GM12878 (cell line): ENCODE results near the gene FYB1. TPM values are rescaled to one million over a fixed set of nuclear protein-coding genes. Genes with fewer than 3 reads are reported as not detected.

Experiments
- ATAC-seq: fragments of 200-7000 bp; cut with Tn5 transposase; 3 replicates; pipeline ENCODE4 v1.9.1; 2020; ENCODE audit warnings: mild to moderate bottlenecking, moderate library complexity
- BruUV-seq: library from RNA; stranded (reverse); fragments of 400-500 nt; replicated peaks from 2 replicates; lab custom pipeline; 2021; lab: Mats Ljungman, UMichigan
- CTCF ChIA-PET: fragments of 300-600 bp; sonication (Branson Sonifier 250); formaldehyde crosslinking; extraction: SDS; loops from one replicate; lab custom pipeline; 2021; ENCODE audit warnings: inconsistent platforms; lab: Yijun Ruan, JAX
- POLR2A ChIA-PET: fragments of 350-600 bp; formaldehyde crosslinking; extraction: SDS; loops from one replicate; lab custom pipeline; 2021; ENCODE audit warnings: inconsistent platforms; lab: Charles Lee
- RAD21 ChIA-PET: fragments of 300-600 bp; sonication (Branson Sonifier 250); formaldehyde crosslinking; loops from one replicate; lab custom pipeline; 2023; ENCODE audit warnings: antibody characterized with exemption; ENCODE audit not compliant: unreplicated experiment; lab: Charles Lee
- SMC1A ChIA-PET: fragments of 300-600 bp; sonication (Branson Sonifier 250); formaldehyde crosslinking; loops from one replicate; lab custom pipeline; 2023; ENCODE audit not compliant: unreplicated experiment, uncharacterized antibody; lab: Charles Lee
- DNase-seq: peaks from one replicate; pipeline ENCODE4 v3.0.0-alpha.2; 2011; ENCODE audit warnings: low read depth, low spot score
- FAIRE-seq: peaks from 3 replicates; lab custom pipeline; 2011; peaks lifted over from hg19 to GRCh38; lab: Jason Lieb, UNC
- H2AFZ ChIP-seq: 2 replicates; pipeline ENCODE4 v1.6.0; 2011; ENCODE audit warnings: low read depth, low read length, control low read depth; ENCODE audit not compliant: control insufficient read depth
- H3K27ac ChIP-seq: 2 replicates; pipeline ENCODE4 v1.5.1; 2011; ENCODE audit warnings: control low read depth; ENCODE audit not compliant: control insufficient read depth, insufficient read depth
- H3K27me3 ChIP-seq, 2 experiments: replicated peaks in 1 of 2; 2 replicates each; pipeline versions ENCODE4 v1.6.0 to v1.6.1; 2011; ENCODE audit warnings: low read length in 1 of 2; ENCODE audit not compliant: control insufficient read depth in 2 of 2, insufficient read depth in 2 of 2
- H3K36me3 ChIP-seq, 2 experiments: 2 replicates each; pipeline ENCODE4 v1.5.1; 2011; ENCODE audit warnings: low read length in 1 of 2; ENCODE audit not compliant: control insufficient read depth in 2 of 2, insufficient read depth in 2 of 2
- H3K4me1 ChIP-seq: 2 replicates; pipeline ENCODE4 v1.6.1; 2011; ENCODE audit warnings: mild to moderate bottlenecking, low read length, moderate library complexity, mixed read lengths; ENCODE audit not compliant: control insufficient read depth, insufficient read depth
- H3K4me2 ChIP-seq: 2 replicates; pipeline ENCODE4 v1.6.0; 2011; ENCODE audit warnings: control low read depth; ENCODE audit not compliant: control insufficient read depth, insufficient read depth
- H3K4me3 ChIP-seq: fragments of 200-600 bp; sonication (generic); 2 replicates; pipeline ENCODE4 v1.5.1; 2016
- H3K79me2 ChIP-seq: 2 replicates; pipeline ENCODE4 v1.6.0; 2011; ENCODE audit warnings: low read length; ENCODE audit not compliant: control insufficient read depth, insufficient read depth
- H3K9ac ChIP-seq: 2 replicates; pipeline ENCODE4 v1.8.0; 2011; ENCODE audit warnings: low read length, control low read depth, mixed read lengths; ENCODE audit not compliant: control insufficient read depth, insufficient read depth
- H3K9me3 ChIP-seq: replicated peaks from 3 replicates; pipeline ENCODE4 v1.5.1; 2011; ENCODE audit warnings: mild to moderate bottlenecking, low read length; ENCODE audit not compliant: control insufficient read depth, insufficient read depth
- H4K20me1 ChIP-seq: 2 replicates; pipeline ENCODE4 v1.6.0; 2011; ENCODE audit not compliant: control insufficient read depth, insufficient read depth
- ASH2L ChIP-seq: fragments of 300-600, 200-600 bp; sonication (generic); IDR thresholded peaks from 2 replicates; pipeline ENCODE4 v1.6.1; 2017; ENCODE audit warnings: low read depth, mild to moderate bottlenecking, borderline replicate concordance
- BCL11A ChIP-seq: IDR thresholded peaks from 2 replicates; pipeline ENCODE4 v1.6.1; 2011; ENCODE audit warnings: low read depth, low read length
- CREM ChIP-seq: IDR thresholded peaks from 2 replicates; pipeline ENCODE4 v1.6.1; 2014; ENCODE audit warnings: antibody characterized with exemption, low read depth
- GATAD2B ChIP-seq: fragments of 450-650 bp; conservative IDR thresholded peaks from 2 replicates; pipeline ENCODE4 v1.6.1; 2017; ENCODE audit warnings: low read depth, mild to moderate bottlenecking, moderate library complexity
- MAX ChIP-seq: IDR thresholded peaks from 2 replicates; pipeline ENCODE4 v1.6.1; 2012; ENCODE audit warnings: low read depth, low read length, improper control_type of control experiment
- MTA3 ChIP-seq: IDR thresholded peaks from 2 replicates; pipeline ENCODE4 v1.6.1; 2012; ENCODE audit warnings: low read length, inconsistent platforms, borderline replicate concordance
- NKRF ChIP-seq: fragments of 450-650 bp; conservative IDR thresholded peaks from 2 replicates; pipeline ENCODE4 v1.6.1; 2017; ENCODE audit warnings: mild to moderate bottlenecking, moderate library complexity
- POLR2A ChIP-seq: IDR thresholded peaks from 2 replicates; pipeline ENCODE4 v1.6.1; 2011; ENCODE audit warnings: low read depth, mild to moderate bottlenecking, low read length
- REST ChIP-seq: IDR thresholded peaks from 2 replicates; pipeline ENCODE4 v1.6.1; 2012; ENCODE audit warnings: mild to moderate bottlenecking, low read depth, low read length
- ZBTB40 ChIP-seq: fragments of 450-650 bp; IDR thresholded peaks from 2 replicates; pipeline ENCODE4 v1.6.1; 2016; ENCODE audit warnings: mild to moderate bottlenecking, moderate library complexity, borderline replicate concordance
- WGBS: methylation state at CpG from one replicate; pipeline ENCODE4 v1.1.6; 2016; ENCODE audit warnings: low lambda C conversion rate; ENCODE audit not compliant: insufficient replicate concordance, insufficient coverage; ENCODE audit errors: missing lambda C conversion rate; 5-methylcytosine and 5-hydroxymethylcytosine counted together
- in situ Hi-C: fragments of 300-500 bp; cut with MboI; formaldehyde crosslinking; loops from 9 replicates; pipeline ENCODE4 v1.14.3; 2018; ENCODE audit warnings: mixed read lengths
- intact Hi-C: fragments of 100-400 bp; cut with micrococcal nuclease; formaldehyde crosslinking; loops from one replicate; pipeline ENCODE4 v1.14.2; 2022; ENCODE audit not compliant: unreplicated experiment
- polyA plus RNA-seq, 11 experiments: library from polyadenylated mRNA; depleted of rRNA in 4 of 11; unstranded in 6 of 11; stranded (reverse) in 5 of 11; fragments of >200 nt; fragmentation: Nextera tagmentation in 4 of 11; fragmentation: Illumina TruSeq in 1 of 11; extraction: Ambion mirVana in 4 of 11; extraction: Trizol in 1 of 11; gene quantifications; 1 replicate in 1 of 11; 2 replicates in 10 of 11; pipeline versions ENCODE4 v1.2.1 to v1.2.3, GENCODE V29; 2011 to 2016; ENCODE audit warnings: inconsistent platforms in 2 of 11, missing spikeins in 2 of 11, low read depth in 1 of 11
- total RNA-seq, 4 experiments: library from RNA; depleted of rRNA in 3 of 4; stranded (reverse); fragments of >200 nt in 3 of 4; fragmentation: Illumina TruSeq in 1 of 4; extraction: Trizol in 1 of 4; gene quantifications; 2 replicates each; pipeline versions ENCODE4 v1.2.1 to v1.2.3, GENCODE V29; 2013 to 2021

FYB1 gene
- total and polyA plus RNA-seq, 10 of the 15 experiments (the other 5 are each of a cell fraction or from before 2014, with no cell fraction given), result 0.06 to 4.3 (median 0.25) TPM; not detected in 2

GRCh38 chr5:39200081-39200480, 19.3 kb downstream of the FYB1 start (continued):
- TF ChIP-seq MAX (no peak), ZBTB40 (no peak), BCL11A (no peak), GATAD2B (no peak), NKRF (no peak)

- no peak overlapping the region for H2AFZ ChIP-seq
- ATAC-seq (no peak), FAIRE-seq (no peak), DNase-seq (no peak)
- H3K9ac ChIP-seq, result no peak overlapping the region
- H3K27ac ChIP-seq, result no peak overlapping the region
- in situ Hi-C loops (no loop called here), intact Hi-C loops (no loop called here)
- H3K4me1 ChIP-seq, result no peaks in the 10 kb centered on the region
- H3K4me2 ChIP-seq, result no peak overlapping the region
- ChIA-PET CTCF (interaction anchor here (2.1 kb wide), 1 partner anchor 17 kb away, joined by 5 read pairs; no protein-coding TSS in a partner anchor), RAD21 (no interaction called here), POLR2A (no interaction called here), SMC1A (interaction anchor here (1.8 kb wide), 1 partner anchor 35 kb away, joined by 4 read pairs; no protein-coding TSS in a partner anchor)
- H3K27me3 ChIP-seq, result no peaks in the 10 kb centered on the region
- no peaks in the 10 kb centered on the region for H3K36me3 ChIP-seq
- no peak for TF ChIP-seq MTA3
- TF ChIP-seq POLR2A, result no peak
- TF ChIP-seq CREM, result no peak
- TF ChIP-seq REST, result no peak
- no peak for TF ChIP-seq ASH2L
- no peaks in the 10 kb centered on the region for H4K20me1 ChIP-seq
- no TSS peak for BruUV-seq
- no peak overlapping the region for H3K4me3 ChIP-seq
- H3K79me2 ChIP-seq, result no peaks in the 10 kb centered on the region
- no peaks in the 10 kb centered on the region for H3K9me3 ChIP-seq
- 15% methylated on average over 3 of the region's 3 CpGs for WGBS
Measured at GRCh38 chr5:39199335-39199734, 20.0 kb downstream of the FYB1 start.
